Epidermal melanocyte (primary cell): ENCODE measurements around the gene TMEM98.
"Not testable (repeated sequence)": the region's sequence is repeated elsewhere in the genome, so short reads cannot be mapped to it uniquely, and the experiment has no call there.

Experiments
- DNase-seq: peaks from one replicate; pipeline ENCODE4 v3.0.0; 2011; ENCODE audit warnings: low spot score; ENCODE audit not compliant: insufficient read length

The TMEM98 gene

GRCh38 chr17:32914181-32914580 lies 13.8 kb upstream of the TMEM98 start:
- no peak for DNase-seq

GRCh38 chr17:32915245-32915644 lies 12.7 kb upstream of the TMEM98 start:
- no peak for DNase-seq

- no peak for DNase-seq
These were observed 11.8 kb upstream of the TMEM98 start for GRCh38 chr17:32916134-32916533.

- no peak for DNase-seq
These were observed 10.9 kb upstream of the TMEM98 start for GRCh38 chr17:32917081-32917480.

- DNase-seq: no peak
These were observed 10.1 kb upstream of the TMEM98 start for GRCh38 chr17:32917842-32918241.

- not testable (repeated sequence) for DNase-seq
These were observed 8.1 kb upstream of the TMEM98 start for GRCh38 chr17:32919876-32920275.

- DNase-seq: no peak
These were observed 7.7 kb upstream of the TMEM98 start for GRCh38 chr17:32920293-32920692.

GRCh38 chr17:32921017-32921416 lies 6.9 kb upstream of the TMEM98 start:
- DNase-seq: no peak

GRCh38 chr17:32923905-32924304 lies 4.0 kb upstream of the TMEM98 start:
- DNase-seq: not testable (repeated sequence)

GRCh38 chr17:32926183-32926582 lies 1.8 kb upstream of the TMEM98 start:
- no peak for DNase-seq

- DNase-seq: not testable (repeated sequence)
These were observed 1.2 kb upstream of the TMEM98 start for GRCh38 chr17:32926789-32927188.

GRCh38 chr17:32927201-32927723 lies 691 bp upstream of the TMEM98 start:
- no peak for DNase-seq

GRCh38 chr17:32928586-32929535 lies 908 bp downstream of the TMEM98 start:
- no peak for DNase-seq

- DNase-seq: no peak
These were observed 1.6 kb downstream of the TMEM98 start for GRCh38 chr17:32929588-32929987.

- no peak for DNase-seq
These were observed 2.6 kb downstream of the TMEM98 start for GRCh38 chr17:32930512-32930911.

- no peak for DNase-seq
These were observed 3.7 kb downstream of the TMEM98 start for GRCh38 chr17:32931686-32932085.

- no peak for DNase-seq
These were observed 5.9 kb downstream of the TMEM98 start for GRCh38 chr17:32933881-32934280.

GRCh38 chr17:32935726-32936125 lies 7.8 kb downstream of the TMEM98 start:
- DNase-seq: no peak

- DNase-seq: no peak
These were observed 8.4 kb downstream of the TMEM98 start for GRCh38 chr17:32936186-32936893.

GRCh38 chr17:32936894-32937500 lies 9.0 kb downstream of the TMEM98 start:
- peak; percentile 43 for DNase-seq

GRCh38 chr17:32940706-32941390 lies 12.9 kb downstream of the TMEM98 start:
- no peak for DNase-seq
